ENCODE results near the gene RUVBL1. TPM values are rescaled to one million over a fixed set of nuclear protein-coding genes. Genes with fewer than 3 reads are reported as not detected.

The RUVBL1 gene
- total RNA-seq, 1 experiment from 2014 or later = 153 TPM

GRCh38 chr3:128080323-128081080, 43.1 kb downstream of the RUVBL1 start:
- no peak overlapping the region for H3K27ac ChIP-seq (ENCODE audit: low read depth, low read length, poor library complexity, severe bottlenecking)
- H3K36me3 ChIP-seq (ENCODE audit: insufficient read depth, low read length, poor library complexity, severe bottlenecking) = peaks cover 50% of the 10 kb centered on the region
- H3K9me3 ChIP-seq (ENCODE audit: low read depth, low read length, poor library complexity, severe bottlenecking) = no peaks in the 10 kb centered on the region

DNA sequence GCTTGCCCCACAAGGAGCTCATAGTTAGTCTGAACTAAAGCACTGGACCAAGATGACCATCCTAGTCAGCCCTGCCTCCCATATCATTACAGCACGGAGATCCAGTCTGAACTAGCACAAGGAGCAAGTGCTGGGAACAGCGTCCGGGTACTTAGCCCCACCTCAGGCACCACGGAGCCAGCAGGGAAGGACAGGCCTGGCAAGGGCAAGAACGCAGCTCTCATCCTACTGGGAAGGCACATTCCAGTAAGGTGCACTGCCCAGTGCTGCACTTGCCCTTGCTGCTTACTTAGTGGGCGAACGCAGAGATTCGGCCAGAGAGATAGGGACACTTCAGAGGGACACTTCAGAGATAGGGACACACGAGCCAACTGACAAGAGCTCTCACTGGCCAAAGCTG, 43.8 kb downstream of the RUVBL1 start:
- Histone ChIP-seq H3K4me1 (ENCODE audit: insufficient read depth, low read length, poor library complexity, severe bottlenecking) (peaks cover 17% of the 10 kb centered on the region), H3K27me3 (replicated peaks; ENCODE audit: insufficient read depth, low read depth, low read length, poor library complexity) (no peaks in the 10 kb centered on the region), H3K27ac (ENCODE audit: low read depth, low read length, poor library complexity, severe bottlenecking) (no peak overlapping the region), H3K4me3 (ENCODE audit: low read depth, low read length, poor library complexity, severe bottlenecking) (no peak overlapping the region), H3K36me3 (ENCODE audit: insufficient read depth, low read length, poor library complexity, severe bottlenecking) (peaks cover 43% of the 10 kb centered on the region), H3K9me3 (ENCODE audit: low read depth, low read length, poor library complexity, severe bottlenecking) (no peaks in the 10 kb centered on the region)
- TF ChIP-seq EZH2 (IDR thresholded peaks at IDR 0.05; ENCODE audit: borderline replicate concordance, low read depth, low read length, poor library complexity, severe bottlenecking) = no peak
- TF ChIP-seq, protein P1, sequence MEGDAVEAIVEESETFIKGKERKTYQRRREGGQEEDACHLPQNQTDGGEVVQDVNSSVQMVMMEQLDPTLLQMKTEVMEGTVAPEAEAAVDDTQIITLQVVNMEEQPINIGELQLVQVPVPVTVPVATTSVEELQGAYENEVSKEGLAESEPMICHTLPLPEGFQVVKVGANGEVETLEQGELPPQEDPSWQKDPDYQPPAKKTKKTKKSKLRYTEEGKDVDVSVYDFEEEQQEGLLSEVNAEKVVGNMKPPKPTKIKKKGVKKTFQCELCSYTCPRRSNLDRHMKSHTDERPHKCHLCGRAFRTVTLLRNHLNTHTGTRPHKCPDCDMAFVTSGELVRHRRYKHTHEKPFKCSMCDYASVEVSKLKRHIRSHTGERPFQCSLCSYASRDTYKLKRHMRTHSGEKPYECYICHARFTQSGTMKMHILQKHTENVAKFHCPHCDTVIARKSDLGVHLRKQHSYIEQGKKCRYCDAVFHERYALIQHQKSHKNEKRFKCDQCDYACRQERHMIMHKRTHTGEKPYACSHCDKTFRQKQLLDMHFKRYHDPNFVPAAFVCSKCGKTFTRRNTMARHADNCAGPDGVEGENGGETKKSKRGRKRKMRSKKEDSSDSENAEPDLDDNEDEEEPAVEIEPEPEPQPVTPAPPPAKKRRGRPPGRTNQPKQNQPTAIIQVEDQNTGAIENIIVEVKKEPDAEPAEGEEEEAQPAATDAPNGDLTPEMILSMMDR (conservative IDR thresholded peaks at IDR 0.05; ENCODE audit: low read depth, low read length) = no peak
- CTCF ChIA-PET = no interaction called here
- intact Hi-C loops (cut with micrococcal nuclease; ENCODE audit: unreplicated experiment) = loop anchor here (5.0 to 10.0 kb wide), 3 partner anchors 42 to 505 kb away; partner anchors contain the start of gene RUVBL1
- no peak for DNase-seq (ENCODE audit: low spot score)
- POLR2A ChIA-PET (ENCODE audit: low non-redundant PET) = no interaction called here
- BruUV-seq (replicated peaks) = no TSS peak

More at GRCh38 chr3:128080323-128081080, 43.1 kb downstream of the RUVBL1 start:
- no TSS peak for BruUV-seq (replicated peaks)
- ChIA-PET CTCF (no interaction called here), POLR2A (ENCODE audit: low non-redundant PET) (no interaction called here)
- H3K4me3 ChIP-seq (ENCODE audit: low read depth, low read length, poor library complexity, severe bottlenecking) = no peak overlapping the region
- intact Hi-C loops (cut with micrococcal nuclease; ENCODE audit: unreplicated experiment) = no loop called here
- TF ChIP-seq, protein P1 (conservative IDR thresholded peaks at IDR 0.05; ENCODE audit: low read depth, low read length) = no peak
- no peak for TF ChIP-seq EZH2 (IDR thresholded peaks at IDR 0.05; ENCODE audit: borderline replicate concordance, low read depth, low read length, poor library complexity, severe bottlenecking)
- no peaks in the 10 kb centered on the region for H3K27me3 ChIP-seq (replicated peaks; ENCODE audit: insufficient read depth, low read depth, low read length, poor library complexity)
- no peak for DNase-seq (ENCODE audit: low spot score)
- peaks cover 17% of the 10 kb centered on the region for H3K4me1 ChIP-seq (ENCODE audit: insufficient read depth, low read length, poor library complexity, severe bottlenecking)

GRCh38 chr3:128078875-128079274, 44.7 kb downstream of the RUVBL1 start:
- intact Hi-C loops (cut with micrococcal nuclease; ENCODE audit: unreplicated experiment) = loop anchor here (5.0 to 10.0 kb wide), 3 partner anchors 43 to 506 kb away; partner anchors contain the start of gene RUVBL1
- H3K27ac ChIP-seq (ENCODE audit: low read depth, low read length, poor library complexity, severe bottlenecking) = no peak overlapping the region
- H3K27me3 ChIP-seq (replicated peaks; ENCODE audit: insufficient read depth, low read depth, low read length, poor library complexity) = no peaks in the 10 kb centered on the region
- POLR2A ChIA-PET (ENCODE audit: low non-redundant PET) = no interaction called here
- no peak for TF ChIP-seq EZH2 (IDR thresholded peaks at IDR 0.05; ENCODE audit: borderline replicate concordance, low read depth, low read length, poor library complexity, severe bottlenecking)
- H3K4me1 ChIP-seq (ENCODE audit: insufficient read depth, low read length, poor library complexity, severe bottlenecking) = peaks cover 17% of the 10 kb centered on the region
- H3K9me3 ChIP-seq (ENCODE audit: low read depth, low read length, poor library complexity, severe bottlenecking) = no peaks in the 10 kb centered on the region
- peaks cover 41% of the 10 kb centered on the region for H3K36me3 ChIP-seq (ENCODE audit: insufficient read depth, low read length, poor library complexity, severe bottlenecking)
- BruUV-seq (replicated peaks) = no TSS peak
- no peak overlapping the region for H3K4me3 ChIP-seq (ENCODE audit: low read depth, low read length, poor library complexity, severe bottlenecking)
- CTCF ChIA-PET = no interaction called here
- no peak for DNase-seq (ENCODE audit: low spot score)
